Nephron progenitor cell (in vitro differentiated cells): Measurements from ENCODE around the gene NTF3.

ENCODE experiments used
- DNase-seq: peaks from one replicate; pipeline ENCODE4 v3.0.0; 2021
- H3K27ac Mint-ChIP-seq: 2 replicates; pipeline ENCODE4 v1.8.0; 2021; ENCODE audit warnings: mild to moderate bottlenecking, moderate library complexity, mixed read lengths
- H3K27me3 Mint-ChIP-seq: 2 replicates; pipeline ENCODE4 v1.8.0; 2021; ENCODE audit warnings: mild to moderate bottlenecking, low read depth, mixed read lengths; ENCODE audit not compliant: poor library complexity
- H3K36me3 Mint-ChIP-seq: 2 replicates; pipeline ENCODE4 v1.8.0; 2021; ENCODE audit warnings: low read depth, mixed read lengths
- H3K4me1 Mint-ChIP-seq: 2 replicates; pipeline ENCODE4 v1.8.0; 2021; ENCODE audit warnings: mixed read lengths
- H3K4me3 Mint-ChIP-seq: 2 replicates; pipeline ENCODE4 v1.8.0; 2021; ENCODE audit warnings: mild to moderate bottlenecking, moderate library complexity, mixed read lengths
- H3K9me3 Mint-ChIP-seq: 2 replicates; pipeline ENCODE4 v1.8.0; 2021; ENCODE audit warnings: mild to moderate bottlenecking, moderate library complexity, mixed read lengths
- TF ChIP-seq, protein P1 (sequence below): fragments of 200-600 bp; sonication (generic); IDR thresholded peaks from 2 replicates; pipeline ENCODE4 v1.5.0; 2021; ENCODE audit warnings: antibody characterized with exemption

NTF3 gene

DNA sequence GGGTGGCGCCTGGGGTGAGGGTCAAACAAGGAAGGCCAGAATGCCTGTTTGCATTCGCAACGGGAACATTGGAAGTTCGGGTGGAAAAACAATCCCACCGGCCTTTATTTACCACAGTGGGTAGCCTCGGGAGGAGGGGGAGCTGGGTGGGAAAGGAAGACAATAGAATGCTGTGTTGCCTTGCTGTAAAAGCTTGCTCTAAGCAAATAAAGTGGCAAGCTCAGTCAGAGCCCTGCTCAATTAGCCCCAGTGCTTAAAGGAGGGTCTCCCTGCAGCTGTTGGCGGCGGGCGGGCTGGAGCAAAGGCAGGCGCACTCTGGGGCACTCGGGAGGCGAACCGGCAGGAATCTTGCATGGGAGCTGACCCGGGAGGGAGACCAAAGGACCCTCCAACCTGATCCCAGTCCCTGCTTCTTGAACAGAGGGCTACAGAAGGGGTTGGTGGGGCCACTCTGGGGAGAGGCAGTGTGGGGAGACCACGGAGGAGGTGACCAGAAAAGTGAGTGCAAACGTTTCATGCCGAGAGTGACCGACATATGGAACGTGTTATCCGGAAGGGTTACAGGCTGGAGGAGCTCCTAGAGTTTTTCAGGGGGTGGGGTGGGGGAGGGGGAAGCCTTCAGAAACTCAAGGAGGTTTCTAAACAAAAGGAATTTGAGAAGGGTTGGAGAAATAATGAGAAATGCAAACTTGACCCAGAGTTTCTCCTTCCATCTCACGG, 48.5 kb downstream of the NTF3 start:
- no peaks in the 10 kb centered on the region for H3K36me3 Mint-ChIP-seq
- H3K9me3 Mint-ChIP-seq, result no peaks in the 10 kb centered on the region
- DNase-seq, result peak; percentile 54
- peak overlapping the region; percentile 69 for H3K4me3 Mint-ChIP-seq
- peaks cover 18% of the 10 kb centered on the region for H3K4me1 Mint-ChIP-seq
- TF ChIP-seq, protein P1, sequence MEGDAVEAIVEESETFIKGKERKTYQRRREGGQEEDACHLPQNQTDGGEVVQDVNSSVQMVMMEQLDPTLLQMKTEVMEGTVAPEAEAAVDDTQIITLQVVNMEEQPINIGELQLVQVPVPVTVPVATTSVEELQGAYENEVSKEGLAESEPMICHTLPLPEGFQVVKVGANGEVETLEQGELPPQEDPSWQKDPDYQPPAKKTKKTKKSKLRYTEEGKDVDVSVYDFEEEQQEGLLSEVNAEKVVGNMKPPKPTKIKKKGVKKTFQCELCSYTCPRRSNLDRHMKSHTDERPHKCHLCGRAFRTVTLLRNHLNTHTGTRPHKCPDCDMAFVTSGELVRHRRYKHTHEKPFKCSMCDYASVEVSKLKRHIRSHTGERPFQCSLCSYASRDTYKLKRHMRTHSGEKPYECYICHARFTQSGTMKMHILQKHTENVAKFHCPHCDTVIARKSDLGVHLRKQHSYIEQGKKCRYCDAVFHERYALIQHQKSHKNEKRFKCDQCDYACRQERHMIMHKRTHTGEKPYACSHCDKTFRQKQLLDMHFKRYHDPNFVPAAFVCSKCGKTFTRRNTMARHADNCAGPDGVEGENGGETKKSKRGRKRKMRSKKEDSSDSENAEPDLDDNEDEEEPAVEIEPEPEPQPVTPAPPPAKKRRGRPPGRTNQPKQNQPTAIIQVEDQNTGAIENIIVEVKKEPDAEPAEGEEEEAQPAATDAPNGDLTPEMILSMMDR, result no peak
- H3K27me3 Mint-ChIP-seq, result peaks cover 6% of the 10 kb centered on the region
- H3K27ac Mint-ChIP-seq, result peak overlapping the region; percentile 90

DNA sequence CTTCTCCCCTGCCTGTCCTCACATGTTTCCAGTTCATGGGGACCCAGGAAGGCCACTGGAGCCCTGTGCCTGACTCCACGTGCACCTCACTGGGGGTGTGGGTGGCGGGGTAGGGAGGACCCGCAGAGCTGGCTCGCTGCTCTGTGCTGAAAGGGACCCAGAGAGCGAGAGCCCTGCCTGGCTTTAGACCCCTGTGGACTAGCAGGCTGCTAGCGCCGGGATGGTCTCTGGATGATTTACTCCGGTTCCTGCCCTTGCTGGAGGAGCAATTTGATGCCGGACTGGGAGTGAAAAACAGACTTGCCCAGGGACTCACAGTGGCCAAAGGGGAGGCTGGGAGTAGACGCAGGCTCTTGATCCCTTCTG, 49.0 kb downstream of the NTF3 start:
- TF ChIP-seq, protein P1, result no peak
- Mint-ChIP-seq H3K27ac (no peak overlapping the region), H3K9me3 (no peaks in the 10 kb centered on the region), H3K4me1 (peaks cover 18% of the 10 kb centered on the region), H3K4me3 (no peak overlapping the region), H3K36me3 (no peaks in the 10 kb centered on the region), H3K27me3 (peaks cover 3% of the 10 kb centered on the region)
- DNase-seq, result peak; percentile 70

DNA sequence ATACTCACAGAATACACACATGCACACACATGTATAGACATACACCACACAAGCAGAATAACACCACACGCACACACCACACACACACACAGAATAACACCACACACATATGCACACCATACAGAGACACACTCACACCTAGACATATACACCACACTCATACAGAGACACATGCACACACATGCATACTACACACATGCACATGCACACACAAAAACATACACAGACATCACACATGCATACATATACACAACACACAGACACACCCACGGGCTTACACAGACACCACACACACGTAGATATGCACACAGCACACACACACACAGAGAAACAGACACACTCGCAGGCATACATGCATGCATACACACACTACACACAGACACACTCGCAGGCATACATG, 49.7 kb downstream of the NTF3 start:
- H3K27me3 Mint-ChIP-seq, result peaks cover 3% of the 10 kb centered on the region
- H3K4me1 Mint-ChIP-seq, result peaks cover 18% of the 10 kb centered on the region
- no peak for DNase-seq
- H3K4me3 Mint-ChIP-seq, result no peak overlapping the region
- H3K9me3 Mint-ChIP-seq, result no peaks in the 10 kb centered on the region
- no peaks in the 10 kb centered on the region for H3K36me3 Mint-ChIP-seq
- H3K27ac Mint-ChIP-seq, result no peak overlapping the region
- TF ChIP-seq, protein P1, result no peak

DNA sequence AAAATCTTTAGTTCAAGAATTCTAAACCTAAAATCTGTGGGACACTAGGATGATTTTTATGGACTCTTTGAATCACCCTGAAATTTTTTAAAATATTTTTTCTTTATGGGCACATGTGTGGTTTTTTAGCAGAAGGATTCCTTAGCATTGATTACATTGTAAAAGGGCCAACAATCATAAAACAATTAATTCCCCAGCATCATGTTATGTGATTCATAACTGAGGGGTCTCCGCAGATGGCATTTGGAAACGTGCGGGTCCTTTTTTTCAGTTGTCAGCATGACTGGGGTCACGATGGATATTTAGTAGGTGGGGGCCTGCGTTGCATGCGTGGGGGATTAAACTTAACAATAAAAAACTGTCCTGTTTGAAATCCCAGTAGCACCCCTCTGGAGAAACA, 52.5 kb downstream of the NTF3 start:
- no peak for DNase-seq
- peaks cover 3% of the 10 kb centered on the region for H3K27me3 Mint-ChIP-seq
- H3K9me3 Mint-ChIP-seq, result no peaks in the 10 kb centered on the region
- H3K27ac Mint-ChIP-seq, result no peak overlapping the region
- no peak overlapping the region for H3K4me3 Mint-ChIP-seq
- H3K4me1 Mint-ChIP-seq, result peaks cover 36% of the 10 kb centered on the region
- TF ChIP-seq, protein P1, result no peak
- no peaks in the 10 kb centered on the region for H3K36me3 Mint-ChIP-seq

DNA sequence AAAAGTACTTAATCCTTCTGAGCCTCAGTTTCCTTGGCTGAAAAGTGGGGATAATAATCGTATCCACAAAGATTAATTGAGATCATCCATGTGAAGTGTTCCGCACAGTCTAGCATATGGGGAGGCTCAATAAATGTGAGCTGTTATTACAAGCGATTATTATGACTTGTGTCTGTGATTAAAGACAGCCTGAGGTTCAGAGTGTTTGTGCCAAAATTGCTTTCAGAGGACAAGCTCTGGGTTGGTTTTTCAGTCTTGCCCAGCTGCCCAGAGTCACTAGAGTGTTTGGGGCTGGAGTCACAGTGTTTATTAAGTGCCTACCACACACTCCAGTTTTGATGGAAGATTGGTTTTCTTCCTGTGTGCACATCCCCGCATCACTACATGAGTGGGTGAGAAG, 53.5 kb downstream of the NTF3 start:
- no peak for DNase-seq
- H3K9me3 Mint-ChIP-seq, result no peaks in the 10 kb centered on the region
- H3K36me3 Mint-ChIP-seq, result no peaks in the 10 kb centered on the region
- H3K4me1 Mint-ChIP-seq, result peaks cover 36% of the 10 kb centered on the region
- no peaks in the 10 kb centered on the region for H3K27me3 Mint-ChIP-seq
- H3K4me3 Mint-ChIP-seq, result no peak overlapping the region
- TF ChIP-seq, protein P1, result no peak
- H3K27ac Mint-ChIP-seq, result no peak overlapping the region

DNA sequence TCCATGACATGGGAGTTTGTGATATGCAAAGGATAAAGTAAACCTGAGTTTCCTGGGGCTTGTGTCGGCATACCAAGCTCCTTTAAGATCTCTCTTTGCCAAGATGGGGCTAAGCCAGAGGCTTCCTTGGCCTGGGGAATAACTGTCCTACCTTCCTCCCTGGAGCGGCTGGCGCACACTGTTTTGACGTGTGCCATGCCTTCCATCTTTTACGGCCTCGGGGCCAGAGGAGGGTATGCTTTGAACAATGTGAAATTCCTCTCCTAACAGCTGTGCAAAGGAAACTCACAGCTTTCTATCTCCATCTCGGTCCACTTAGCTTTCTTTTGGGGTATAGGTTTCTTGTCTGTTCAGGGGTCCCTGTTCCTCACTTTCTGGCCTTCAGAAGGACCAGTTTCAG, 55.2 kb downstream of the NTF3 start:
- H3K36me3 Mint-ChIP-seq, result no peaks in the 10 kb centered on the region
- no peak overlapping the region for H3K27ac Mint-ChIP-seq
- TF ChIP-seq, protein P1, result no peak
- DNase-seq, result no peak
- peaks cover 48% of the 10 kb centered on the region for H3K4me1 Mint-ChIP-seq
- H3K4me3 Mint-ChIP-seq, result no peak overlapping the region
- H3K9me3 Mint-ChIP-seq, result no peaks in the 10 kb centered on the region
- H3K27me3 Mint-ChIP-seq, result no peaks in the 10 kb centered on the region
